CD4-positive, CD25-positive, alpha-beta regulatory T cell (primary cell): Measurements from ENCODE around the gene LRRK2. TPM values are rescaled to one million over a fixed set of nuclear protein-coding genes. Genes with fewer than 3 reads are reported as not detected.
"Not testable (repeated sequence)": the region's sequence is repeated elsewhere in the genome, so short reads cannot be mapped to it uniquely, and the experiment has no call there.

ENCODE experiments used
- ATAC-seq, 2 donors: fragments of 150-1000 bp; cut with Tn5 transposase; one replicate each; pipeline ENCODE4 v1.10.0; 2021; ENCODE audit warnings: low read depth in 2 of 2, moderate number of reproducible peaks in 2 of 2, moderate library complexity in 1 of 2
- DNase-seq, 3 donors: peaks; one replicate each; pipeline versions ENCODE4 v3.0.0 to v3.0.0-alpha.2; 2012 to 2022; ENCODE audit warnings: mixed read lengths in 1 of 3
- H3K27ac ChIP-seq: one replicate; pipeline ENCODE4 v1.7.0; 2013; ENCODE audit warnings: mild to moderate bottlenecking, low read length; ENCODE audit not compliant: insufficient read depth, poor library complexity, severe bottlenecking
- H3K27me3 ChIP-seq: one replicate; pipeline ENCODE4 v1.7.0; 2013; ENCODE audit warnings: low read length; ENCODE audit not compliant: control insufficient read depth, insufficient read depth
- H3K36me3 ChIP-seq: one replicate; pipeline ENCODE4 v1.7.0; 2013; ENCODE audit warnings: mild to moderate bottlenecking, low read length, moderate library complexity; ENCODE audit not compliant: control insufficient read depth, insufficient read depth
- H3K4me1 ChIP-seq: 2 replicates; pipeline ENCODE4 v1.7.0; 2013; ENCODE audit warnings: mild to moderate bottlenecking, low read length; ENCODE audit not compliant: insufficient read depth, control insufficient read depth, poor library complexity, severe bottlenecking
- H3K4me3 ChIP-seq: one replicate; pipeline ENCODE4 v1.7.0; 2013; ENCODE audit warnings: low read depth, mild to moderate bottlenecking, low read length, moderate library complexity
- H3K9me3 ChIP-seq, 2 experiments: 1 replicate in 1 of 2; 2 replicates in 1 of 2; pipeline ENCODE4 v1.7.0; 2013; ENCODE audit warnings: low read length in 2 of 2, mild to moderate bottlenecking in 1 of 2, moderate library complexity in 1 of 2; ENCODE audit not compliant: control insufficient read depth in 2 of 2
- H3K27ac Mint-ChIP-seq, 3 donors: one replicate each; pipeline ENCODE4 v1.8.0; 2020 to 2022; ENCODE audit warnings: mild to moderate bottlenecking in 3 of 3, mixed read lengths in 3 of 3, moderate library complexity in 2 of 3
- H3K27me3 Mint-ChIP-seq: one replicate; pipeline ENCODE4 v1.8.0; 2022; ENCODE audit warnings: mild to moderate bottlenecking, mixed read lengths
- H3K36me3 Mint-ChIP-seq: one replicate; pipeline ENCODE4 v1.8.0; 2020; ENCODE audit warnings: mixed read lengths
- H3K4me1 Mint-ChIP-seq, 4 donors: one replicate each; pipeline ENCODE4 v1.8.0; 2020 to 2022; ENCODE audit warnings: mixed read lengths in 4 of 4, mild to moderate bottlenecking in 1 of 4
- H3K4me3 Mint-ChIP-seq, 4 donors: one replicate each; pipeline ENCODE4 v1.8.0; 2020 to 2022; ENCODE audit warnings: mild to moderate bottlenecking in 4 of 4, mixed read lengths in 4 of 4, moderate library complexity in 3 of 4
- H3K9me3 Mint-ChIP-seq, 7 donors: one replicate each; pipeline ENCODE4 v1.8.0; 2020 to 2022; ENCODE audit warnings: mixed read lengths in 7 of 7, mild to moderate bottlenecking in 3 of 7, moderate library complexity in 2 of 7
- polyA plus RNA-seq, 4 donors: library from polyadenylated mRNA; unstranded; fragments of 300-500 nt; fragmentation: Illumina TruSeq; gene quantifications; one replicate each; pipeline ENCODE4 v1.2.3, GENCODE V29; 2021
- total RNA-seq: library from RNA; stranded (reverse); gene quantifications from one replicate; pipeline ENCODE4 v1.2.3, GENCODE V29; 2022

Gene LRRK2
- total and polyA plus RNA-seq, 5 donors from 2014 or later, result 0.15 to 0.44 TPM; not detected in 3

- Histone ChIP-seq H3K9me3 (no peaks in the 10 kb centered on the region), H3K36me3 (no peaks in the 10 kb centered on the region), H3K27ac (no peak overlapping the region), H3K4me1 (no peaks in the 10 kb centered on the region), H3K27me3 (no peaks in the 10 kb centered on the region), H3K4me3 (no peak overlapping the region)
- H3K27ac Mint-ChIP-seq, result peak overlapping the region in 1 of 3 donors; percentile 8
- H3K27me3 Mint-ChIP-seq, result no peaks in the 10 kb centered on the region
- H3K9me3 Mint-ChIP-seq, result peaks cover 0 to 6% (median 0%) of the 10 kb centered on the region in 7 donors
- ATAC-seq (no peak), DNase-seq (no peak)
- H3K36me3 Mint-ChIP-seq, result no peaks in the 10 kb centered on the region
- H3K4me3 Mint-ChIP-seq, result no peak overlapping the region
- H3K4me1 Mint-ChIP-seq, result no peaks in the 10 kb centered on the region
These were observed 21.8 kb upstream of the LRRK2 start for GRCh38 chr12:40203060-40203430.

GRCh38 chr12:40204337-40204736 is 20.5 kb upstream of the LRRK2 start:
- peaks cover 0 to 6% (median 0%) of the 10 kb centered on the region in 7 donors for H3K9me3 Mint-ChIP-seq
- H3K4me1 Mint-ChIP-seq, result no peaks in the 10 kb centered on the region

GRCh38 chr12:40207551-40207950 is 17.2 kb upstream of the LRRK2 start:
- no peaks in the 10 kb centered on the region for H3K36me3 ChIP-seq
- DNase-seq (no peak), ATAC-seq (no peak)
- Mint-ChIP-seq H3K9me3 (peaks cover 0 to 10% (median 3%) of the 10 kb centered on the region in 7 donors), H3K27me3 (no peaks in the 10 kb centered on the region), H3K36me3 (no peaks in the 10 kb centered on the region), H3K4me1 (no peaks in the 10 kb centered on the region), H3K27ac (no peak overlapping the region), H3K4me3 (no peak overlapping the region)
- H3K4me1 ChIP-seq, result no peaks in the 10 kb centered on the region
- no peak overlapping the region for H3K27ac ChIP-seq
- no peak overlapping the region for H3K4me3 ChIP-seq
- no peaks in the 10 kb centered on the region for H3K27me3 ChIP-seq
- no peaks in the 10 kb centered on the region for H3K9me3 ChIP-seq

More at GRCh38 chr12:40204337-40204736, 20.5 kb upstream of the LRRK2 start:
- H3K9me3 ChIP-seq, result no peaks in the 10 kb centered on the region
- no peak overlapping the region for H3K27ac ChIP-seq
- no peaks in the 10 kb centered on the region for H3K4me1 ChIP-seq
- ATAC-seq (no peak), DNase-seq (no peak)
- no peaks in the 10 kb centered on the region for H3K36me3 ChIP-seq
- no peaks in the 10 kb centered on the region for H3K27me3 ChIP-seq
- Mint-ChIP-seq H3K4me3 (no peak overlapping the region), H3K27ac (no peak overlapping the region), H3K27me3 (no peaks in the 10 kb centered on the region), H3K36me3 (no peaks in the 10 kb centered on the region)
- no peak overlapping the region for H3K4me3 ChIP-seq

- Mint-ChIP-seq H3K36me3 (no peaks in the 10 kb centered on the region), H3K9me3 (peaks cover 0 to 10% (median 3%) of the 10 kb centered on the region in 7 donors), H3K27ac (no peak overlapping the region), H3K4me1 (no peaks in the 10 kb centered on the region), H3K27me3 (no peaks in the 10 kb centered on the region), H3K4me3 (no peak overlapping the region)
- DNase-seq (no peak), ATAC-seq (no peak)
- Histone ChIP-seq H3K4me1 (no peaks in the 10 kb centered on the region), H3K36me3 (no peaks in the 10 kb centered on the region), H3K27ac (no peak overlapping the region), H3K27me3 (no peaks in the 10 kb centered on the region), H3K4me3 (no peak overlapping the region), H3K9me3 (no peaks in the 10 kb centered on the region)
These were observed 15.9 kb upstream of the LRRK2 start for GRCh38 chr12:40208707-40209446.

- no peak for DNase-seq
These were observed 14.9 kb upstream of the LRRK2 start for GRCh38 chr12:40209886-40210285.

GRCh38 chr12:40211186-40211585 is 13.6 kb upstream of the LRRK2 start:
- not testable (repeated sequence) for H3K4me1 Mint-ChIP-seq, H3K27me3 Mint-ChIP-seq, ATAC-seq, H3K4me3 ChIP-seq, DNase-seq, H3K36me3 ChIP-seq, H3K27me3 ChIP-seq, H3K9me3 Mint-ChIP-seq, H3K4me3 Mint-ChIP-seq, H3K9me3 ChIP-seq, H3K36me3 Mint-ChIP-seq, H3K27ac Mint-ChIP-seq, H3K4me1 ChIP-seq, H3K27ac ChIP-seq

More at GRCh38 chr12:40209886-40210285, 14.9 kb upstream of the LRRK2 start:
- Histone ChIP-seq H3K27ac (no peak overlapping the region), H3K4me1 (no peaks in the 10 kb centered on the region), H3K4me3 (no peak overlapping the region), H3K36me3 (no peaks in the 10 kb centered on the region), H3K9me3 (no peaks in the 10 kb centered on the region), H3K27me3 (no peaks in the 10 kb centered on the region)
- no peak for ATAC-seq
- H3K27me3 Mint-ChIP-seq, result peaks cover 4% of the 10 kb centered on the region
- H3K4me3 Mint-ChIP-seq, result no peak overlapping the region
- peaks cover 0 to 4% (median 3%) of the 10 kb centered on the region in 7 donors for H3K9me3 Mint-ChIP-seq
- H3K36me3 Mint-ChIP-seq, result no peaks in the 10 kb centered on the region
- no peaks in the 10 kb centered on the region for H3K4me1 Mint-ChIP-seq
- no peak overlapping the region for H3K27ac Mint-ChIP-seq

GRCh38 chr12:40212566-40212965 is 12.2 kb upstream of the LRRK2 start:
- ATAC-seq (no peak), DNase-seq (no peak)
- H3K27me3 Mint-ChIP-seq, result peaks cover 4% of the 10 kb centered on the region
- H3K4me3 Mint-ChIP-seq, result no peak overlapping the region
- no peak overlapping the region for H3K27ac ChIP-seq
- H3K27ac Mint-ChIP-seq, result no peak overlapping the region
- H3K9me3 ChIP-seq, result no peaks in the 10 kb centered on the region
- H3K4me1 ChIP-seq, result no peaks in the 10 kb centered on the region
- H3K27me3 ChIP-seq, result peaks cover 3% of the 10 kb centered on the region
- H3K36me3 ChIP-seq, result no peaks in the 10 kb centered on the region
- no peaks in the 10 kb centered on the region for H3K36me3 Mint-ChIP-seq
- no peaks in the 10 kb centered on the region for H3K4me1 Mint-ChIP-seq
- H3K9me3 Mint-ChIP-seq, result peaks cover 0 to 4% (median 4%) of the 10 kb centered on the region in 7 donors
- H3K4me3 ChIP-seq, result no peak overlapping the region

- Histone ChIP-seq H3K36me3 (no peaks in the 10 kb centered on the region), H3K27ac (no peak overlapping the region), H3K27me3 (peaks cover 3% of the 10 kb centered on the region), H3K4me1 (no peaks in the 10 kb centered on the region), H3K9me3 (no peaks in the 10 kb centered on the region), H3K4me3 (no peak overlapping the region)
- H3K4me3 Mint-ChIP-seq, result no peak overlapping the region
- no peaks in the 10 kb centered on the region for H3K36me3 Mint-ChIP-seq
- H3K27ac Mint-ChIP-seq, result no peak overlapping the region
- no peak for ATAC-seq
- H3K4me1 Mint-ChIP-seq, result no peaks in the 10 kb centered on the region
- peaks cover 4% of the 10 kb centered on the region for H3K27me3 Mint-ChIP-seq
- DNase-seq, result no peak
- peaks cover 0 to 4% (median 3%) of the 10 kb centered on the region in 7 donors for H3K9me3 Mint-ChIP-seq
These were observed 8.8 kb upstream of the LRRK2 start for GRCh38 chr12:40215982-40216381.
